ENCODE data around the gene FSIP1.

The FSIP1 gene

GRCh38 chr15:39658740-39659139 lies 123.9 kb downstream of the FSIP1 start:
- no peak for TF ChIP-seq CTCF (conservative IDR thresholded peaks at IDR 0.05; ENCODE audit: low read depth, low read length)
- no peak for DNase-seq (ENCODE audit: low read depth)
- H3K4me3 ChIP-seq (ENCODE audit: low read depth, low read length) = no peak overlapping the region

GRCh38 chr15:39657668-39658067 lies 125.0 kb downstream of the FSIP1 start:
- H3K4me3 ChIP-seq (ENCODE audit: low read depth, low read length) = no peak overlapping the region
- no peak for TF ChIP-seq CTCF (conservative IDR thresholded peaks at IDR 0.05; ENCODE audit: low read depth, low read length)
- peak; percentile 74 for DNase-seq (ENCODE audit: low read depth)

GRCh38 chr15:39657181-39657580 lies 125.5 kb downstream of the FSIP1 start:
- TF ChIP-seq CTCF (conservative IDR thresholded peaks at IDR 0.05; ENCODE audit: low read depth, low read length) = no peak
- peak; percentile 38 for DNase-seq (ENCODE audit: low read depth)
- H3K4me3 ChIP-seq (ENCODE audit: low read depth, low read length) = no peak overlapping the region

- TF ChIP-seq CTCF (conservative IDR thresholded peaks at IDR 0.05; ENCODE audit: low read depth, low read length) = no peak
- DNase-seq (ENCODE audit: low read depth) = no peak
- no peak overlapping the region for H3K4me3 ChIP-seq (ENCODE audit: low read depth, low read length)
Measured at GRCh38 chr15:39654304-39654703, 128.3 kb downstream of the FSIP1 start.

GRCh38 chr15:39651881-39652280 lies 130.8 kb downstream of the FSIP1 start:
- DNase-seq (ENCODE audit: low read depth) = peak; percentile 22
- no peak for TF ChIP-seq CTCF (conservative IDR thresholded peaks at IDR 0.05; ENCODE audit: low read depth, low read length)
- no peak overlapping the region for H3K4me3 ChIP-seq (ENCODE audit: low read depth, low read length)

- no peak for TF ChIP-seq CTCF (conservative IDR thresholded peaks at IDR 0.05; ENCODE audit: low read depth, low read length)
- no peak for DNase-seq (ENCODE audit: low read depth)
- no peak overlapping the region for H3K4me3 ChIP-seq (ENCODE audit: low read depth, low read length)
Measured at GRCh38 chr15:39651295-39651694, 131.3 kb downstream of the FSIP1 start.

- H3K4me3 ChIP-seq (ENCODE audit: low read depth, low read length) = no peak overlapping the region
- TF ChIP-seq CTCF (conservative IDR thresholded peaks at IDR 0.05; ENCODE audit: low read depth, low read length) = no peak
- no peak for DNase-seq (ENCODE audit: low read depth)
Measured at GRCh38 chr15:39649757-39650156, 132.9 kb downstream of the FSIP1 start.
